PC-9 (cell line): ENCODE measurements around the gene AMOTL2. TPM values are rescaled to one million over a fixed set of nuclear protein-coding genes. Genes with fewer than 3 reads are reported as not detected.

Experiments
- BruUV-seq: library from RNA; stranded (reverse); fragments of 400-500 nt; replicated peaks from 2 replicates; lab custom pipeline; 2021; lab: Mats Ljungman, UMichigan
- CTCF ChIA-PET: fragments of 300-600 bp; sonication (Branson Sonifier 250); formaldehyde crosslinking; loops from one replicate; lab custom pipeline; 2022; ENCODE audit warnings: antibody characterized with exemption; lab: Charles Lee
- POLR2A ChIA-PET: fragments of 300-600 bp; sonication (Branson Sonifier 250); formaldehyde crosslinking; loops from one replicate; lab custom pipeline; 2022; ENCODE audit warnings: antibody characterized with exemption; ENCODE audit not compliant: unreplicated experiment; lab: Charles Lee
- DNase-seq, 2 experiments: peaks; one replicate each; pipeline versions ENCODE4 v3.0.0 to v3.0.0-alpha.2; 2015 to 2022; ENCODE audit warnings: mixed read lengths in 1 of 2
- H2AFZ ChIP-seq: fragments of 200-600 bp; sonication (generic); 2 replicates; pipeline ENCODE4 v1.8.1; 2017; ENCODE audit warnings: antibody characterized with exemption
- H3F3A ChIP-seq: fragments of 200-600 bp; sonication (generic); 2 replicates; pipeline ENCODE4 v1.8.1; 2017; ENCODE audit warnings: antibody characterized with exemption, mild to moderate bottlenecking, low read depth; ENCODE audit not compliant: insufficient read depth
- H3K27ac ChIP-seq: fragments of 200-600 bp; sonication (generic); 2 replicates; pipeline ENCODE4 v1.6.1; 2016; ENCODE audit warnings: mixed run types
- H3K27me3 ChIP-seq: fragments of 200-600 bp; sonication (generic); 2 replicates; pipeline ENCODE4 v1.6.1; 2016; ENCODE audit warnings: low read depth, mixed run types; ENCODE audit not compliant: insufficient read depth
- H3K36me3 ChIP-seq: fragments of 200-600 bp; sonication (generic); 2 replicates; pipeline ENCODE4 v1.6.1; 2016; ENCODE audit warnings: low read depth, mixed run types
- H3K4me1 ChIP-seq: fragments of 200-600 bp; sonication (generic); replicated peaks from 2 replicates; pipeline ENCODE4 v1.6.1; 2016; ENCODE audit warnings: mixed run types; ENCODE audit not compliant: insufficient read depth
- H3K4me2 ChIP-seq: fragments of 200-600 bp; sonication (generic); 2 replicates; pipeline ENCODE4 v1.6.1; 2017; ENCODE audit warnings: mixed run types
- H3K4me3 ChIP-seq: fragments of 200-600 bp; sonication (generic); 2 replicates; pipeline ENCODE4 v1.6.1; 2016; ENCODE audit warnings: mixed run types
- H3K79me2 ChIP-seq: fragments of 200-600 bp; sonication (generic); 2 replicates; pipeline ENCODE4 v1.6.1; 2017; ENCODE audit warnings: low read depth, mixed run types
- H3K9me2 ChIP-seq: fragments of 200-600 bp; sonication (generic); 2 replicates; pipeline ENCODE4 v1.8.1; 2017; ENCODE audit warnings: mild to moderate bottlenecking; ENCODE audit not compliant: insufficient read depth
- H3K9me3 ChIP-seq: fragments of 200-600 bp; sonication (generic); 2 replicates; pipeline ENCODE4 v1.8.1; 2016; ENCODE audit warnings: low read depth; ENCODE audit not compliant: insufficient read depth
- H4K20me1 ChIP-seq: fragments of 200-600 bp; sonication (generic); 2 replicates; pipeline ENCODE4 v1.8.1; 2017; ENCODE audit not compliant: insufficient read depth
- CTCF ChIP-seq: fragments of 200-600 bp; sonication (generic); conservative IDR thresholded peaks from 2 replicates; pipeline ENCODE4 v1.6.1; 2017; ENCODE audit warnings: mixed run types, antibody characterized with exemption, mild to moderate bottlenecking, moderate library complexity
- EZH2 ChIP-seq: fragments of 200-600 bp; sonication (generic); IDR thresholded peaks from 2 replicates; pipeline ENCODE4 v1.8.0; 2017; ENCODE audit warnings: antibody characterized with exemption, low read depth
- intact Hi-C: fragments of 100-400 bp; cut with micrococcal nuclease; formaldehyde crosslinking; loops from one replicate; pipeline ENCODE4 v1.10.0; 2022; ENCODE audit not compliant: unreplicated experiment
- total RNA-seq: library from RNA; stranded (reverse); gene quantifications from 2 replicates; pipeline ENCODE4 v1.2.3, GENCODE V29; 2021

The AMOTL2 gene
- total RNA-seq, 1 experiment from 2014 or later: 147 TPM

- Histone ChIP-seq H3K4me1 (peaks cover 40% of the 10 kb centered on the region), H3K9me3 (peaks cover 12% of the 10 kb centered on the region), H3F3A (peaks cover 19% of the 10 kb centered on the region), H3K27ac (no peak overlapping the region), H3K27me3 (no peaks in the 10 kb centered on the region), H3K36me3 (0 out of 2 replicates have a peak, but pooled peaks cover 5% of the 10 kb centered on the region), H3K79me2 (peaks cover 7% of the 10 kb centered on the region; the same call in 1 of the 2 replicates), H3K4me3 (no peak overlapping the region), H2AFZ (no peak overlapping the region), H3K4me2 (no peak overlapping the region), H4K20me1 (no peaks in the 10 kb centered on the region), H3K9me2 (no peaks in the 10 kb centered on the region)
- POLR2A ChIA-PET: interaction anchor here (0.6 kb wide), 1 partner anchor 8 kb away, joined by 7 read pairs; no protein-coding TSS in a partner anchor
- CTCF ChIA-PET: interaction anchor here (0.7 kb wide), 1 partner anchor 115 kb away, joined by 3 read pairs; no protein-coding TSS in a partner anchor
- TF ChIP-seq EZH2 (no peak), CTCF (no peak)
- intact Hi-C loops: no loop called here
- BruUV-seq: no TSS peak
- DNase-seq: no peak
These were observed 29.0 kb downstream of the AMOTL2 start for GRCh38 chr3:134345202-134345601.

GRCh38 chr3:134344560-134344959, 29.7 kb downstream of the AMOTL2 start:
- Histone ChIP-seq H4K20me1 (no peaks in the 10 kb centered on the region), H3K27ac (no peak overlapping the region), H3K27me3 (no peaks in the 10 kb centered on the region), H3K9me2 (no peaks in the 10 kb centered on the region), H3K36me3 (0 out of 2 replicates have a peak, but pooled peaks cover 5% of the 10 kb centered on the region), H3K79me2 (0 out of 2 replicates have a peak, but pooled peaks cover 1% of the 10 kb centered on the region), H3K4me2 (no peak overlapping the region), H3K4me1 (peaks cover 34% of the 10 kb centered on the region), H2AFZ (no peak overlapping the region), H3K9me3 (peaks cover 12% of the 10 kb centered on the region), H3F3A (peaks cover 13% of the 10 kb centered on the region), H3K4me3 (no peak overlapping the region)
- peak in 1 of 2 experiments; percentile 22 for DNase-seq
- CTCF ChIA-PET: no interaction called here
- TF ChIP-seq CTCF (no peak), EZH2 (no peak)
- intact Hi-C loops: no loop called here
- BruUV-seq: no TSS peak
- POLR2A ChIA-PET: no interaction called here

GRCh38 chr3:134342259-134342658, 32.0 kb downstream of the AMOTL2 start:
- BruUV-seq: no TSS peak
- no peaks in the 10 kb centered on the region for H4K20me1 ChIP-seq

More at GRCh38 chr3:134342259-134342658, 32.0 kb downstream of the AMOTL2 start:
- TF ChIP-seq CTCF (no peak), EZH2 (no peak)
- ChIA-PET POLR2A (no interaction called here), CTCF (no interaction called here)
- Histone ChIP-seq H3K27ac (no peak overlapping the region), H3K9me3 (peaks cover 12% of the 10 kb centered on the region), H3K4me1 (peaks cover 20% of the 10 kb centered on the region), H3F3A (no peaks in the 10 kb centered on the region), H3K27me3 (no peaks in the 10 kb centered on the region), H2AFZ (no peak overlapping the region), H3K9me2 (no peaks in the 10 kb centered on the region), H3K4me2 (no peak overlapping the region), H3K36me3 (0 out of 2 replicates have a peak, but pooled peaks cover 5% of the 10 kb centered on the region), H3K4me3 (no peak overlapping the region), H3K79me2 (no peaks in the 10 kb centered on the region)
- no peak for DNase-seq
- intact Hi-C loops: no loop called here
